Measurements from ENCODE around the gene TMEM170B. TPM values are rescaled to one million over a fixed set of nuclear protein-coding genes. Genes with fewer than 3 reads are reported as not detected.

The TMEM170B gene
- total and polyA plus RNA-seq, 2 of the 8 experiments (the other 6 are each of a cell fraction or from before 2014, with no cell fraction given), result 0.80 to 4.3 TPM

- TF ChIP-seq POU5F1 (IDR thresholded peaks at IDR 0.05; ENCODE audit: low read depth, low read length), result no peak
Measured at GRCh38 chr6:11493974-11494373, 43.6 kb upstream of the TMEM170B start (continued).
